Activated CD4-positive, alpha-beta T cell treated with anti-CD3 and anti-CD28 coated beads for 48 hours (primary cell): ENCODE data around the gene PACS1.
"Not testable (repeated sequence)": the region's sequence is repeated elsewhere in the genome, so short reads cannot be mapped to it uniquely, and the experiment has no call there.

ENCODE experiments used
- DNase-seq: peaks from one replicate; pipeline ENCODE4 v3.0.0-alpha.2; 2020

The PACS1 gene

DNA sequence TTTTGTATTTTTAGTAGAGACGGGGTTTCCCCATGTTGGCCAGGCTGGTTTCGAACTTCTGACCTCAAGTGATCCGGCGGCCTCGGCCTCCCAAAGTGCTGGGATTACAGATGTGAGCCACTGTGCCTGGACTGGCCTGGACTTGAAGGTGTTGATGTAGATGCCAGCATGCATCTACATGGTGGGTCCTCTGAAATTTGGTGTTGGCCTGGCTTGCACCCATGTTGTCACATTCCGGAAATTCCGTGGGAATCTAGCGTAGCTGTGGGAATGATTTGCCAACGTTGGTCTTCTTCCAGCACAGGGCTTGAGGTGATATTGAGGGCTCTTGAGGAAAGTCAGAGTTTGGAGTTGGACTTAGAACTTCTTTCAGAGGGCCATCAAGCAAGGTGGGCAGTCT, 6.5 kb downstream of the PACS1 start:
- DNase-seq: no peak

GRCh38 chr11:66077927-66078326, 7.9 kb downstream of the PACS1 start:
- DNase-seq: no peak

DNA sequence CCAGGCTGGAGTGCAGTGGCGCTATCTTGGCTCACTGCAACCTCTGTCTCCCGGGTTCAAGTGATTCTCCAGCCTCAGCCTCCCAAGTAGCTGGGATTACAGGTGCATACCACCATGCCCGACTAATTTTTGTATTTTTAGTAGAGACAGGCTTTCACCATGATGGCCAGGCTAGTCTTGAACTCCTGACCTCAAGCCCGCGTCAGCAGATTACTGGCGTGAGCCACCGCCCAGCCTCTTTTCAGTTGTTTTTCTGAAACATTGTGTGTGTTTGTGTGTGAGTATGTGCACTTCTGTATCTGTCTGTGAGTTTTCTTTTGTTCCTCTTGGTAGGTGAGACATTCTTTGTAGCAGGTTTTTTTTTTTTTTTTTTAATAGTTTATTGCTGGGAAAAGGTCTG, 8.9 kb downstream of the PACS1 start:
- DNase-seq: not testable (repeated sequence)

GRCh38 chr11:66080055-66080817, 10.2 kb downstream of the PACS1 start:
- peak; percentile 76 for DNase-seq

DNA sequence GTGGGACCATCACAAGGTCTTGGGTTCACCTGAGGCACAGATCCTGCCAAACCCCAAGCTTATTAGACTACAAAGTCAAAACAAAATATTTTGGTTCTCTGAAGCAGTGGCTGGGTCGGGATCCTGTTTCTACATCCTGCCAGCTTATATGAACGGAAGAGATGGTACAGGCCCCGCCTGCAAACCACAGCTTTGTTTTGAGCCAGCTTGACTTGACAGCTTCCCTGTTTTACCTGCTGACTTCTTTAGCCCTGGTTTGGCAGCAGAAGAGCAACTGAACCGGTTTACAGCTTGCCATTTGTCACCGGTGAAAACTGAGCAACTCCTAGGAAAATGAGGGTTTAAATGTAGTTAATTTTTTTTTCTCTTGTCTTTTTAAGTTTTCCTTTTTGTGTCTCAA, 11.4 kb downstream of the PACS1 start:
- DNase-seq: peak; percentile 76

DNA sequence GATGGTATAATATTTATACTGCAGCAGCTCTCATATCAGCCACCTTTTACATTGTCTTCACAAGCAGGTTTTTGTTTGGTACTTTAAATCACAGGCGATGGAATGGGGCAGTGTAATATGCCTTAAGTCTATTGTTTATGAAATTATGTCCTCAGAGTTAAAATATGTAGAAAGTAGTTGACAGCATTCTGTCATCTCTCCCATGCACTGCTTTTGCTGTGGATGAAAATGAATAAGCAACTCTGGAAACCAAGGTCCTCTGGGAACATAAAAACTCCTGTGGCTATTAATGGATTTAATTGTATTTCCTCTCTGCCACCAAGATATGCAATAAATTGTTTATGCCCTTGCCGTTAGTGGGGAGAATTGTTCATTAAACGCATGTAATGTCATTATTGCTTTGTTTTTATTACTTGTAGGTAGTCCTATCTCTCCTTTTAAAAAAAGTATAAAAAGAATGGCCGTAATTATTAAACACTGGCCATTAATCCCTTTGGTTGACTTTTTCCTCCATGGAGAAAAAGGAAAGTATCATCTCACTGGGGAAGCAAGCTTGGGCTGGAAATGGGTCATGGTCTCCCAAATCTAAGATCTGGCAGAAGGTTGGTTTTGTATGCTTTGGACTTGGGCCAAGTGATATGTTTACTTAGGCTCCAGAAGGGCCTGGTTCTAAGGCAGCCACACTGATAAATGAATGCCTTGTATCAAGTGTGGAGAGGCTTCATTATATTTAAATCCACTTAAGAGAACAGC, 13.1 kb downstream of the PACS1 start:
- no peak for DNase-seq

DNA sequence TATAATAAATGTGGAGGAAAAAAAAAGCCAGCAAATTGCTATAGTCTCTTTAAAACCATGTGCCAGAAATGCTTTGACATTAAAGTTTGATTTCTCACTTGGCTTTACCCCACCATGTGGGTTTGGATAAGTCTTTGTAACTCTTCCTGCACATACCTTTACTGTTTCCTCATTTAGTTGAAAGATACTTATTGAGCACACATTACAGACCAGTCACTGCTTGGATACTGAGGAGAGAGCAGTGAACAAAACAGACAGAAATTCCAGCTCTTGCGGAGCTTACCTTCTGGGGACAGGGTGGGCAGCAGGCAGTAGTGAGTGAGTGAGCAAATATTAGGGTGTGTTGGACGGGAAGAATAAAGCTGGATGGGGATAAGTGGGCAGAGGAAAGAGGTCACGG, 13.7 kb downstream of the PACS1 start:
- no peak for DNase-seq

GRCh38 chr11:66084821-66085475, 14.9 kb downstream of the PACS1 start:
- no peak for DNase-seq

- DNase-seq: no peak
These were observed 17.3 kb downstream of the PACS1 start for GRCh38 chr11:66087148-66087908.

- no peak for DNase-seq
These were observed 19.0 kb downstream of the PACS1 start for GRCh38 chr11:66089067-66089466.

- no peak for DNase-seq
These were observed 20.2 kb downstream of the PACS1 start for GRCh38 chr11:66090288-66090687.

- DNase-seq: not testable (repeated sequence)
These were observed 22.1 kb downstream of the PACS1 start for GRCh38 chr11:66092125-66092524.

GRCh38 chr11:66099746-66100145, 29.7 kb downstream of the PACS1 start:
- DNase-seq: not testable (repeated sequence)

DNA sequence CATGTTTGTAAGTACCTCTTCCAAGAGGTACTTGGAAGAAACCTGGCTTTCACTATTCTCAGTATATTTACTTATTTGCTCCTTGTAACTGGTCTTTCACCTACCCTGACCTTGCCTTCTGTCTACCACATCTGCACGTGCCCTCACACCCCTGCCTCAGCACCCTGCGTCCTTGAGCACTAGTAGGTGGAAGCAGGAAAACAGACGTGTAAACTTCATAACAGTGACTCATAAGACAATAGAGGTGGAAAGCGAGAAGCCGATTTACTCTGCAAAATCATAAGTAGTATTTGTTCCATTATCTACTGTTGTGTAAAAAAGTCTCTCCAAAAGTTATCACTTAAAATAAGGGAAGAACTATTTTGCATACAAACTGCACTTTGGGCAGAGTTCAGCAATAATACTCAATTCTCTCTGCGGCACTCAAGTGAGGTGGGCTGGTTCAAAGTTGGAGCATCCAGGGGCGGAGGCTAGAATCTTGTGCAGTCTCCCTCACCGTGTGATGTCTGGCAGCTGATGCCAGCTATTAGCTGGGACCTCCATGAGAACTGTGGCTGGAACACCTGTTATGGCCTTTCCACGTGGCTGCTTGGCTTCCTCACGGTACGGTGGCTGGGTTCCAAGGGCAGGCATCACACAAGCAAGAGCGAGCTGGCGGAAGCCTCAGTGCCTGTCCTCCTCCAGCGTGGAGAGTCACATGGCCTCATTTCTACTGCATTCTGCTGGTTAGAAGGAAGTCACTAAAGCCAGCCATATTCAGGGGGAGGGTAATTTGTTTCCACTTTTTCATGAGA, 30.4 kb downstream of the PACS1 start:
- peak; percentile 73 for DNase-seq

GRCh38 chr11:66101066-66101464, 31.0 kb downstream of the PACS1 start:
- DNase-seq: no peak

GRCh38 chr11:66104057-66104638, 34.1 kb downstream of the PACS1 start:
- DNase-seq: no peak

- peak; percentile 37 for DNase-seq
These were observed 36.9 kb downstream of the PACS1 start for GRCh38 chr11:66106786-66107599.

- no peak for DNase-seq
These were observed 37.8 kb downstream of the PACS1 start for GRCh38 chr11:66107600-66108510.

GRCh38 chr11:66109294-66109693, 39.2 kb downstream of the PACS1 start:
- no peak for DNase-seq

DNA sequence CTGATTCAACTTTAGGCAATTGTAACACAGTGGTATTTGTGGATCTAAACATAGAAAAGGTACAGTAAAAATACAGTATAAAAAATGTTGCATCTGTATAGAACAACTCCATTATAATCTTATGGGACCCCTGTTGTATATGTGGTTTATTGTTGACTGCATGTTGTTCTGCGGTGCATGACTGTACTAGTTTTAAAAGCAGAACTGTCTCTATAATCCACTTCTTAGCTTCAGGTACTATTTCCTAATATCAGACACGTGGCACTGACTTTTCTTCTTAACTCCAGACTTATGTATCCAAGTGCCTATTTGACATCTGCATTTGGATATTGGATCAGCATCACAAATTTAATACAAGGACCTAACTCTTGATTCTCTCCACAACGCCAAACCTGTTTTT, 41.1 kb downstream of the PACS1 start:
- DNase-seq: no peak
